ENCODE measurements around the gene PPA2.
"Not testable (repeated sequence)": the region's sequence is repeated elsewhere in the genome, so short reads cannot be mapped to it uniquely, and the experiment has no call there.

PPA2 gene

GRCh38 chr4:105473324-105474098 lies at the start of gene PPA2:
Gene PPA2 (minus strand): TSS chr4:105474062. CDS start chr4:105474050, 12 bp downstream.
- peak; percentile 28 for DNase-seq (ENCODE audit: low spot score)

DNA sequence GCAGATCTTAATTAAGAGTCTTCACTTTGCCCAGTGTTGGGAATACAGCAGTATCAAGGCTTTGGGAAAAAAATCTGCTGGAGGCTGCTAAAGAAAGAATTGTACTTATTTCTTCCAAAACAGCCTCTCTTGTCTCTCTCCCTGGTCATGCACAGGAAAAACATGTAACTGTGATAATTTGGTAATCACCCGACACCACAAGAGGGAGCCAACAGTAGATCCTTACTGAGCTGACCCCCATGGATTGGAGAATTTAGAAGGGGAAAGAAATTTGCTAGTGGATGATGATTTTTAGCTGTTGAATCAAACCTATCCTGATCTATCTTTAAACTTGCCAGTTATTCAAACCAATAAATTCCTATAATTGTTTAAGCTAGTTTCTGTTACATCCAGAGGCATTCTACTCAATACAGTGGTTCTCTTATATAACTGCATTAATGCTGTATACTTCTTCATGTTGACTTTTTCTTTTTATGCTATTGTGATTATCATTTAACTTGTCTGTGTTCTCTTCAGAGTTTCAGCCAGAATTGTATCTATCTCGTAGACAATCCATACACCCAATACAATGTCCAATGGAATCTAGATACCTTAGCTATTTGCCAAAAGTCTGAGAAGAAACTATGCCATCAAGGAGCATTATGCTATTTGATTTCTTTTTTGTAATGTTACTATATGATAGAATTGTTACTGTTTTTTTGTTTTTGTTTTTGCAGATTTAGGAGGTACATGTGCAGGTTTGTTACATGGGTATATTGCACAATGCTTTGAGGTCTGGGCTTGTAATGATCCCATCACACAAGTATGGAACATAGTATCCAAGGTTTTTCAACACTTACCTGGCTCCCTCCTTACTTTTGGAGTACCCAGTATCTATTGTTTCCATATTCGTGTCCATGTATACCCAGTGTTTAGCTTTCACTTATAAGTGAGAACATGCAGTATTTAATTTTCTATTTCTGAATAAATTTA lies 47.2 kb upstream of the PPA2 start:
- peak; percentile 36 for DNase-seq (ENCODE audit: low spot score)

DNA sequence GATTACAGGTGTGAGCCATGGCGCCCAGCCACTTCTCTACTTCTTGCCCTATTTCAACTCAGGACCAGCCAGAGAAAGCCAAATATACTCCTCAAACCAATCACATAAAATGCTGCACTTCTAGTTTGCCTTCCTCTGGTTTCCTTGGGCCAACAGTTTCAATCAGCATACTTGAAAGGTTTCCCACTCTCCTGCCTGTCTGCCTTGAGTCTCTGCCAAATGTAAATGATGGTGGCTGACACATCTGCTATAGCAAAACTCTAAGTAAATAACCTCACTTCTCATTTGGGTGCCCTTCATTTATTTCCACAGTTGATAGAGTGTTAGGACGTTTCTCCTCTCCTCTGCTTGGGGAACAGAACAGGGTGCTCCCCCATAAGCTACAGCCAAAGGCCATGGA lies 36.4 kb upstream of the PPA2 start:
- DNase-seq (ENCODE audit: low spot score): no peak

GRCh38 chr4:105509714-105510113 lies 35.9 kb upstream of the PPA2 start:
- DNase-seq (ENCODE audit: low spot score): no peak

- DNase-seq (ENCODE audit: low spot score): no peak
These were observed 35.4 kb upstream of the PPA2 start for GRCh38 chr4:105509291-105509690.

- DNase-seq (ENCODE audit: low spot score): no peak
These were observed 30.9 kb upstream of the PPA2 start for GRCh38 chr4:105504744-105505143.

GRCh38 chr4:105503484-105503883 lies 29.6 kb upstream of the PPA2 start:
- no peak for DNase-seq (ENCODE audit: low spot score)

- no peak for DNase-seq (ENCODE audit: low spot score)
These were observed 23.0 kb upstream of the PPA2 start for GRCh38 chr4:105496899-105497298.

DNA sequence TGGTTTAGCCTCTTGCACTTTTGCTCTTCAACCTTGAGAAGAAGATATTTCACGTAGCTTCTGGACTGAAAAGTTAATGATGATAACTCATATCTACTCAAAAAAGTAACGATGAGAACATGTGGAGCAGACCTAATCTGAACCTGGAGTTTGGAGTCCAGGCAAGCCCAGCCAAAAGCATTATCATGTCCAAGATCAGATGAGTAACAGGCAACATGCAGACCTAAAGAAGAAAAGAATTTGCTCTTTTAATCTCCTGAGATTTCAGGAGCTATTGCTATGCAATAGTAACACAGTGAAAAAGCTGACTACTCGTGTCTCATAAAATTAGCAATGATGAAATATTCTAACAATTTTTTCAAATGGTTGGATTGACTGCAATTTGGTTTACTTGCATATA lies 21.8 kb upstream of the PPA2 start:
- DNase-seq (ENCODE audit: low spot score): no peak

GRCh38 chr4:105490523-105490922 lies 16.7 kb upstream of the PPA2 start:
- DNase-seq (ENCODE audit: low spot score): no peak

GRCh38 chr4:105483840-105484239 lies 10.0 kb upstream of the PPA2 start:
- no peak for DNase-seq (ENCODE audit: low spot score)

- peak; percentile 68 for DNase-seq (ENCODE audit: low spot score)
These were observed 247 bp upstream of the PPA2 start for GRCh38 chr4:105474099-105474518.

DNA sequence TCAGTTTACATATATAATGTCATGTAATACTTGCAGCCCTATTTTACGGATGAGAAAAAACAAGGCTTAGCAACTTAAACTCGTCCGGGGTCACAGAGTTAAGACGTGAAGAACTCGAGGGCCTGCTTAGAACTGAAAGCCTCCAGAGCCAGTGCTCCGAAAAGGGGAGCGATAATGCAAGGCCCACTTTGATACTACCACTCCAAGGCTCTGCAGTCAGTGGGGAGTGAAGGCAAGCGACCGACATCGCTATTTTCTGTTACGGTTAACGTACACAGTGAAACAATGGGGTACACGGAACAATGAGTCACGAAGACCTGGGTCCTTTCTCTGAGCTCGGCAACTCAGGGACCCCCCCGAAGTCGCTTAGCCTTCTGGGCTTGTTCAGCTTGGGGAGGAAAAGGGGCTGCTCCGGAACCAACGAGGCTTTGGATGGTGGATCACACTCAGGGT lies 965 bp downstream of the PPA2 start:
- DNase-seq (ENCODE audit: low spot score): peak; percentile 5

- DNase-seq (ENCODE audit: low spot score): peak; percentile 53
These were observed 2.2 kb downstream of the PPA2 start for GRCh38 chr4:105471566-105472176.

GRCh38 chr4:105470766-105471165 lies 3.1 kb downstream of the PPA2 start:
- DNase-seq (ENCODE audit: low spot score): no peak

DNA sequence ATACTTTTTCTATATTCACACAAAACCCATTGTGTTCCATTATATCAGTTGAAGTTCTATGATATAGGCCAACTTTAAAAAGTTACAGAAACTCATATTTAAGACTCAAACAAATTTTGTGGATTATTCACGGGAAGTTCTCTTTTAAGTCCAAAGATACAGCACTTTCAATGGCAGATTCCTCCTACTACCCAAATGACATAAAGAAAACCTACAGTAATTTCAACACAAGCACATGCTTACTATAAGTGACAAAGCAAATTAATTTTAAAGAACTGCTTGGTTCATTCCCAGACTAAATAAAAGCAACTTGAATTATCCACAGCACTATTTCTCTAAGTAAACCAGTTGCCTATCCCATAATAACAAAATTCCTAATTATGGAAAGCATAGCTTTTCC lies 4.1 kb downstream of the PPA2 start:
- no peak for DNase-seq (ENCODE audit: low spot score)

GRCh38 chr4:105466580-105466979 lies 7.3 kb downstream of the PPA2 start:
- no peak for DNase-seq (ENCODE audit: low spot score)

DNA sequence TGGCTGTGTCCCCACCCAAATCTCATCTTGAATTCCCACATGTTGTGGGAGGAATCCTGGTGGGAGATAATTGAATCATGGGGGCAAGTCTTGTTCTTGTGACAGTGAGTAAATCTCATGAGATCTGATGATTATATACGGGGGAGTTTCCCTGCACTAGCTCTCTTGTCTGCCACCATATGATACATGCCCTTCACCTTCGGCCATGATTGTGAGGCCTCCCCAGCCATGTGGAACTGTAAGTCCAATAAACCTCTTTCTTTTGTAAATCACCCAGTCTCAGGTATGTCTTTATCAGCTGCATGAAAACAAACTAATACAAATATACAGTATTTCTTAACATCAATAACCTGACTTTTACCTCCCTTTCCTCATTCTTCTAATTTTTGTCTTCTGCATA lies 9.3 kb downstream of the PPA2 start:
- not testable (repeated sequence) for DNase-seq (ENCODE audit: low spot score)

DNA sequence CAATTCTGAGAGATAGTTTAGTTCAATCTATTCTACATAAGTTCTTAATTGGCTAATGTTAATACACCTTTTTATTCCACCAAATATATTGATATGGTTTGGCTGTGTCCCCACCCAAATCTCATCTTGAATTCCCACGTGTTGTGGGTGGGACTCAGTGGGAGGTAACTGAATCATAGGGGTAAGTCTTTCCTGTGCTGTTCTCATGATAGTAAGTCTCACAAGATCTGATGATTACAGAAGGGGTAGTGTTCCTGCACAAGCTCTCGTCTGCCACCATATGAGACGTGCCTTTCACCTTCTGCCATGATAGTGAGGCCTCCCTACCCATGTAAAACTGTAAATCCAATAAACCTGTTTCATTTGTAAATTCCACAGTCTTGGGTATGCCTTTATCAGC lies 11.3 kb downstream of the PPA2 start:
- no peak for DNase-seq (ENCODE audit: low spot score)

DNA sequence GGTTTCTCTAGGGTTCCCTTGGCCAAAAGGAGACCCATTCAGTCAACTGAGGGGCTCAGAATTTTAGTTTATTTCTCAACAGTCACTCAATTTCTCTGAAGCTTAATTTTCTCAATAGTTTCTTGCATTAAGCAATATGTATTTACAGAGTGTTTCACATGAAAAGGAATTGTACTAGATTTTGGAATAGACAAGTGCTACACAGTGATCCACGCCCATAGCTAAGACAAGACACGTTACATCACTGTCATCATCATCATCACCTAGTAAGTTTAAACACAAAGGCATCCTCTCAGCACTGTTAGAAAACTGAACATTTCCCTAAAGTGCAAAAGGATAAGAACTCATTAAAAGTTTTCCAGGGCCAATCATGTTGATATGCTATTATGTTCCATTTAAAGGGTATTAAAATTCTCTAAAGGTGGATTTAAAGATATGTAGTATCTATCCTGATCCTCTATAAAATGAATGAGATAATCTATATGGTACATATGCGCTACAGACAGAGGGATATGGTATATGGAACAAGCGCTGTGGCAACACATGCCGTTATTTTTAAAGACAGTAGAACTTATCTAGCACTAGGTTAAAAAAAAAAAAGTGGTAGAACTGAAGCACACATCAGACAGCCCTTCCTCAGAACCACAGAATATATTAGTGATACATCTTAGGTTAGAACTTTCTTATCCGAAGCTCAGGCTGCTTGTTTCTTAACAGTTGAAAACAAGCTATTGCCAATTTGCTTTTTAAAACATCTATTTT lies 12.1 kb downstream of the PPA2 start:
- no peak for DNase-seq (ENCODE audit: low spot score)

DNA sequence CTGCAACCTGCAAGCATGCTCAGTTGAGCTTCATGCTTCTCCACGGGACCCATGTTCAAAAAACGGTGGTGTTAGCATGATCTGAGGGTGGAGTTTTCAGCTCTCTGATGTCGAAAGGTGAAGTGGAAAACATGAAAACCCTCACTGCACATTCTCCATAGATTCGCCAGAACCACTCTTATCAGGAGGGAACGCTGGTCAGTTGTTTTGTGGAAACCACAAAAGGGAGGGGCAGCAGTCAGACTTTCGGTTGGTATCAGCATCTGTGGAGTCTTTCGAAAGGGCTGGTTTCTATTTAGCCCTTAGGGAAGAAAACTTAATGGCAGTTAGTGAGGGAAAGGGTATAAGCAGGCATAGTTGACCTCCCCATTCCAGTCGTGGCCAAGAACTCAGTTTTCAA lies 12.6 kb downstream of the PPA2 start:
- no peak for DNase-seq (ENCODE audit: low spot score)

- DNase-seq (ENCODE audit: low spot score): no peak
These were observed 13.6 kb downstream of the PPA2 start for GRCh38 chr4:105460306-105460705.

Measured in HuH-7.5 (cell line).